Measurements from ENCODE around the gene CFLAR. TPM values are rescaled to one million over a fixed set of nuclear protein-coding genes. Genes with fewer than 3 reads are reported as not detected.

Gene CFLAR
- total RNA-seq, 1 donor from 2014 or later = 43.9 TPM

DNA sequence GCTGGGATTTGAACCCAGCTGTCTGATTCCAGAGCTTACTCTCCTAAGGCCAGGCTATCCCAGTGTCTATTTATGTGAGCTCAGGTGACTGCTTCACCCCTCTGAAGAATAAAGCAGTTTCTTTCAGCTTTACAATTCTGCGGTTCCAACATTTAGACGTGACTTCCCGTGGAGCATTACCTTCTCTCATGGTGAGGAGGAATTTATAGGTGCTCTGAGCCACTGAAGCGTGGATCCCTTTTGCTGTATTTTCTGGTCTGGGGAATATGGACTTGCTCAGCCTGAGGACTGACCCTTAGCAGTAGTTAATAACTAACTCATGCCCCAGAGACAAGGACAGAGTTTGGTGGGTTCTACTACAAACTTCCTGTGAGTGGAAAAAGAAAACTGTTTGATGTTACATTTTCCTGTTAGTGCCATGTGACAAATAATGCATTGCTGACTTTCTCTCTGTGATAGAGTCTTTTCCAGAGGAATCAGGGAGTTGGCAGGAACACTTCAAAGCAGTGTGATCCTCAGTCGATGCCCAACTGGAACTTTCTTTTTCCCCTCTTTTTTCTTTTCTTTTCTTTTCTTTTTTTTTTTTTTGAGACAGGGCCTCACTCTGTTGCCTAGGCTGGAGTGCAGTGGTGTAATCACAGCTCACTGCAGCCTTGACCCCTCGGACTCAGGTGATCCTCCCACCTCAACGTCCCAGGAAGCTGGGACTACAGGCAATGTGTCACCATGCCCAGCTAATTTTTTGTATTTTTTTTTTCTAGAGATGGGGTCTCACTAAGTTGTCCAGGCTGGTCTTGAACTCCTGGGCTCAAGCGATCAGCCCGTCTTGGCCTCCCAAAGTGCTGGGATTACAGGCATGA is 88.9 kb downstream of the CFLAR start:
- Mint-ChIP-seq H3K27me3 (ENCODE audit: low read depth) (no peaks in the 10 kb centered on the region), H3K9me3 (no peaks in the 10 kb centered on the region), H3K4me3 (no peak overlapping the region), H3K4me1 (peaks cover 11% of the 10 kb centered on the region), H3K27ac (no peak overlapping the region), H3K36me3 (no peaks in the 10 kb centered on the region)
- DNase-seq (ENCODE audit: low spot score in 2 of 2, unreplicated experiment in 2 of 2) = no peak
- TF ChIP-seq, protein P1, sequence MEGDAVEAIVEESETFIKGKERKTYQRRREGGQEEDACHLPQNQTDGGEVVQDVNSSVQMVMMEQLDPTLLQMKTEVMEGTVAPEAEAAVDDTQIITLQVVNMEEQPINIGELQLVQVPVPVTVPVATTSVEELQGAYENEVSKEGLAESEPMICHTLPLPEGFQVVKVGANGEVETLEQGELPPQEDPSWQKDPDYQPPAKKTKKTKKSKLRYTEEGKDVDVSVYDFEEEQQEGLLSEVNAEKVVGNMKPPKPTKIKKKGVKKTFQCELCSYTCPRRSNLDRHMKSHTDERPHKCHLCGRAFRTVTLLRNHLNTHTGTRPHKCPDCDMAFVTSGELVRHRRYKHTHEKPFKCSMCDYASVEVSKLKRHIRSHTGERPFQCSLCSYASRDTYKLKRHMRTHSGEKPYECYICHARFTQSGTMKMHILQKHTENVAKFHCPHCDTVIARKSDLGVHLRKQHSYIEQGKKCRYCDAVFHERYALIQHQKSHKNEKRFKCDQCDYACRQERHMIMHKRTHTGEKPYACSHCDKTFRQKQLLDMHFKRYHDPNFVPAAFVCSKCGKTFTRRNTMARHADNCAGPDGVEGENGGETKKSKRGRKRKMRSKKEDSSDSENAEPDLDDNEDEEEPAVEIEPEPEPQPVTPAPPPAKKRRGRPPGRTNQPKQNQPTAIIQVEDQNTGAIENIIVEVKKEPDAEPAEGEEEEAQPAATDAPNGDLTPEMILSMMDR (IDR thresholded peaks at IDR 0.05; ENCODE audit: unreplicated experiment) = no peak

- H3K4me1 Mint-ChIP-seq = peaks cover 7% of the 10 kb centered on the region
- H3K27me3 Mint-ChIP-seq (ENCODE audit: low read depth) = no peaks in the 10 kb centered on the region
- TF ChIP-seq, protein P1 (IDR thresholded peaks at IDR 0.05; ENCODE audit: unreplicated experiment) = no peak
- H3K9me3 Mint-ChIP-seq = no peaks in the 10 kb centered on the region
- H3K4me3 Mint-ChIP-seq = no peak overlapping the region
- H3K36me3 Mint-ChIP-seq = no peaks in the 10 kb centered on the region
- no peak for DNase-seq (ENCODE audit: low spot score in 2 of 2, unreplicated experiment in 2 of 2)
- H3K27ac Mint-ChIP-seq = no peak overlapping the region
Observed at GRCh38 chr2:201205515-201205849, 89.5 kb downstream of the CFLAR start.

GRCh38 chr2:201208563-201209252 is 92.7 kb downstream of the CFLAR start:
- DNase-seq (ENCODE audit: low spot score in 2 of 2, unreplicated experiment in 2 of 2) = no peak
- Mint-ChIP-seq H3K27me3 (ENCODE audit: low read depth) (no peaks in the 10 kb centered on the region), H3K9me3 (no peaks in the 10 kb centered on the region), H3K4me1 (peaks cover 5% of the 10 kb centered on the region), H3K4me3 (no peak overlapping the region), H3K27ac (no peak overlapping the region), H3K36me3 (no peaks in the 10 kb centered on the region)
- TF ChIP-seq, protein P1 (IDR thresholded peaks at IDR 0.05; ENCODE audit: unreplicated experiment) = no peak

DNA sequence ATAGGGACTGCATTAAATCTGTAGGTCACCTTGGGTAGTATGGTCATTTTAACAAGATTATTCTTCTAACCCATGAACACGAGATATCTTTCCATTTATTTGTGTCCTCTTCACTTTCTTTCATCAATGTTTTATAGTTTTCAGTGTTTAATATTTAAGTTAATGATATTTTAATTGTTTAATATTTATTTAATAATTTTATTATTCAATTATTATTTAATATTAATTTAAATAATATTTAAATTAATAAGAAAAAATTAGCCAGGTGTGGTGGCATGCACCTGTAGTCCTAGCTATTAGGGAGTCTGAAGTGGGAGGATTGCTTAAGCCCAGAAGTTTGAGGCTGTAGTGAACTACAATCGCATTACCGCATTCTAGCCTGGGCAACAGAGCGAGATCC is 100.0 kb downstream of the CFLAR start:
- Mint-ChIP-seq H3K9me3 (no peaks in the 10 kb centered on the region), H3K27ac (no peak overlapping the region), H3K4me3 (no peak overlapping the region), H3K27me3 (ENCODE audit: low read depth) (no peaks in the 10 kb centered on the region), H3K4me1 (peaks cover 19% of the 10 kb centered on the region), H3K36me3 (no peaks in the 10 kb centered on the region)
- TF ChIP-seq, protein P1 (IDR thresholded peaks at IDR 0.05; ENCODE audit: unreplicated experiment) = no peak
- no peak for DNase-seq (ENCODE audit: low spot score in 2 of 2, unreplicated experiment in 2 of 2)

- no peak for DNase-seq (ENCODE audit: low spot score in 2 of 2, unreplicated experiment in 2 of 2)
- Mint-ChIP-seq H3K4me1 (peaks cover 23% of the 10 kb centered on the region), H3K27ac (no peak overlapping the region), H3K36me3 (no peaks in the 10 kb centered on the region), H3K27me3 (ENCODE audit: low read depth) (no peaks in the 10 kb centered on the region), H3K4me3 (no peak overlapping the region), H3K9me3 (no peaks in the 10 kb centered on the region)
- TF ChIP-seq, protein P1 (IDR thresholded peaks at IDR 0.05; ENCODE audit: unreplicated experiment) = no peak
Observed at GRCh38 chr2:201216918-201217317, 101.0 kb downstream of the CFLAR start.
